Osteoblast (primary cell): ENCODE results near the gene HK2. TPM values are rescaled to one million over a fixed set of nuclear protein-coding genes. Genes with fewer than 3 reads are reported as not detected.

ENCODE experiments used
- DNase-seq: peaks from one replicate; pipeline ENCODE4 v3.0.0; 2011; ENCODE audit warnings: low spot score, mixed read lengths; ENCODE audit not compliant: insufficient read length; ENCODE audit errors: missing footprints
- H2AFZ ChIP-seq: 2 replicates; pipeline ENCODE4 v1.6.0; 2011; ENCODE audit warnings: mild to moderate bottlenecking, low read length
- H3K27ac ChIP-seq: 2 replicates; pipeline ENCODE4 v1.5.1; 2011; ENCODE audit warnings: mild to moderate bottlenecking, low read depth, low read length, moderate library complexity
- H3K27me3 ChIP-seq: 2 replicates; pipeline ENCODE4 v1.6.0; 2012; ENCODE audit warnings: mild to moderate bottlenecking, control low read depth, inconsistent platforms, low read length, moderate library complexity; ENCODE audit not compliant: insufficient read depth
- H3K36me3 ChIP-seq: 2 replicates; pipeline ENCODE4 v1.5.1; 2011; ENCODE audit warnings: mild to moderate bottlenecking, low read length, control low read depth, moderate library complexity; ENCODE audit not compliant: insufficient read depth
- H3K4me1 ChIP-seq: 2 replicates; pipeline ENCODE4 v1.5.1; 2011; ENCODE audit warnings: mild to moderate bottlenecking, low read length, control low read depth, moderate library complexity; ENCODE audit not compliant: insufficient read depth
- H3K4me2 ChIP-seq: 2 replicates; pipeline ENCODE4 v1.6.0; 2011; ENCODE audit warnings: mild to moderate bottlenecking, low read length; ENCODE audit not compliant: insufficient read depth
- H3K4me3 ChIP-seq: fragments of 200-600 bp; sonication (generic); 3 replicates; pipeline ENCODE4 v1.5.1; 2012; ENCODE audit warnings: mild to moderate bottlenecking, low read length, inconsistent platforms; ENCODE audit not compliant: insufficient read depth
- H3K79me2 ChIP-seq: 2 replicates; pipeline ENCODE4 v1.6.0; 2012; ENCODE audit warnings: mild to moderate bottlenecking, low read length, control low read depth, inconsistent platforms; ENCODE audit not compliant: insufficient read depth
- H3K9me3 ChIP-seq: 2 replicates; pipeline ENCODE4 v1.5.1; 2011; ENCODE audit warnings: low read depth, low read length, control low read depth
- H4K20me1 ChIP-seq: 2 replicates; pipeline ENCODE4 v1.6.0; 2012; ENCODE audit warnings: mild to moderate bottlenecking, low read length, control low read depth; ENCODE audit not compliant: insufficient read depth
- total RNA-seq: library from RNA; depleted of rRNA; stranded (reverse); fragments of >200 nt; gene quantifications from 2 replicates; pipeline ENCODE4 v1.2.3, GENCODE V29; 2012
- TF ChIP-seq, protein P1 (sequence below): IDR thresholded peaks from 2 replicates; pipeline ENCODE4 v1.5.1; 2011; ENCODE audit warnings: mild to moderate bottlenecking, low read depth, low read length, moderate library complexity; ENCODE audit errors: extremely low read depth

The HK2 gene
- total RNA-seq, 1 donor: 76.4 TPM

GRCh38 chr2:74910245-74910644 lies 76.3 kb downstream of the HK2 start:
- no peak for DNase-seq
- Histone ChIP-seq H3K27me3 (peaks cover 3% of the 10 kb centered on the region), H4K20me1 (no peaks in the 10 kb centered on the region), H3K4me2 (no peak overlapping the region), H3K27ac (no peak overlapping the region), H3K9me3 (no peaks in the 10 kb centered on the region), H3K36me3 (no peaks in the 10 kb centered on the region), H2AFZ (no peak overlapping the region), H3K4me1 (no peaks in the 10 kb centered on the region), H3K4me3 (no peak overlapping the region), H3K79me2 (no peaks in the 10 kb centered on the region)
- TF ChIP-seq, protein P1, sequence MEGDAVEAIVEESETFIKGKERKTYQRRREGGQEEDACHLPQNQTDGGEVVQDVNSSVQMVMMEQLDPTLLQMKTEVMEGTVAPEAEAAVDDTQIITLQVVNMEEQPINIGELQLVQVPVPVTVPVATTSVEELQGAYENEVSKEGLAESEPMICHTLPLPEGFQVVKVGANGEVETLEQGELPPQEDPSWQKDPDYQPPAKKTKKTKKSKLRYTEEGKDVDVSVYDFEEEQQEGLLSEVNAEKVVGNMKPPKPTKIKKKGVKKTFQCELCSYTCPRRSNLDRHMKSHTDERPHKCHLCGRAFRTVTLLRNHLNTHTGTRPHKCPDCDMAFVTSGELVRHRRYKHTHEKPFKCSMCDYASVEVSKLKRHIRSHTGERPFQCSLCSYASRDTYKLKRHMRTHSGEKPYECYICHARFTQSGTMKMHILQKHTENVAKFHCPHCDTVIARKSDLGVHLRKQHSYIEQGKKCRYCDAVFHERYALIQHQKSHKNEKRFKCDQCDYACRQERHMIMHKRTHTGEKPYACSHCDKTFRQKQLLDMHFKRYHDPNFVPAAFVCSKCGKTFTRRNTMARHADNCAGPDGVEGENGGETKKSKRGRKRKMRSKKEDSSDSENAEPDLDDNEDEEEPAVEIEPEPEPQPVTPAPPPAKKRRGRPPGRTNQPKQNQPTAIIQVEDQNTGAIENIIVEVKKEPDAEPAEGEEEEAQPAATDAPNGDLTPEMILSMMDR: no peak

- Histone ChIP-seq H3K27me3 (peaks cover 3% of the 10 kb centered on the region), H3K36me3 (no peaks in the 10 kb centered on the region), H3K27ac (no peak overlapping the region), H2AFZ (no peak overlapping the region), H3K9me3 (no peaks in the 10 kb centered on the region), H4K20me1 (no peaks in the 10 kb centered on the region), H3K4me3 (no peak overlapping the region), H3K4me2 (no peak overlapping the region), H3K4me1 (peaks cover 3% of the 10 kb centered on the region), H3K79me2 (no peaks in the 10 kb centered on the region)
- DNase-seq: no peak
- TF ChIP-seq, protein P1: no peak
Measured at GRCh38 chr2:74911061-74911460, 77.1 kb downstream of the HK2 start.

DNA sequence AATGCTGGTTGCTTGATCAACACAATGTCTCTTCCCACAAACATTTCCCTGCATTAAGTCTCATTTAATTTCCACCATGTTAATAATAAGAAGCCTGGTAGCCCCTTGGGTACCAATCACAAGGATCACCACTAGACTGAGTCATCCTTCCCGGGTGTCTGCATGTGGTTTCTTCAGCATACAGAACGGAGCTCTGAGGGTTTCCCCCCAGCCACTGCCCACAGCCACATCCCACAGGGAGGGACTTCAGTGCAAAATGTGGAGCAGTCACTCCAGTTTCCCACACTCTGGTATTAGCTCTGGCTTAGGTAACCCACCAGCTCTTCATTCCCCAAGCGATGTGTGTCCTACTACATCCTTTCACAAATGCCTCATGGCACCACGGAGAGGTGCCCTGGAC lies 81.8 kb downstream of the HK2 start:
- Histone ChIP-seq H3K4me1 (peaks cover 6% of the 10 kb centered on the region), H3K36me3 (no peaks in the 10 kb centered on the region), H3K4me3 (no peak overlapping the region), H3K9me3 (no peaks in the 10 kb centered on the region), H3K27me3 (no peaks in the 10 kb centered on the region), H2AFZ (no peak overlapping the region), H3K27ac (no peak overlapping the region), H3K79me2 (no peaks in the 10 kb centered on the region), H3K4me2 (no peak overlapping the region), H4K20me1 (no peaks in the 10 kb centered on the region)
- TF ChIP-seq, protein P1: no peak
- DNase-seq: peak; percentile 87

GRCh38 chr2:74916394-74916793 lies 82.5 kb downstream of the HK2 start:
- no peaks in the 10 kb centered on the region for H3K9me3 ChIP-seq
- TF ChIP-seq, protein P1: no peak
- no peak for DNase-seq
- no peak overlapping the region for H3K4me2 ChIP-seq
- H4K20me1 ChIP-seq: no peaks in the 10 kb centered on the region
- no peaks in the 10 kb centered on the region for H3K79me2 ChIP-seq
- no peaks in the 10 kb centered on the region for H3K27me3 ChIP-seq
- H2AFZ ChIP-seq: no peak overlapping the region
- H3K4me1 ChIP-seq: peaks cover 6% of the 10 kb centered on the region
- H3K4me3 ChIP-seq: no peak overlapping the region
- no peak overlapping the region for H3K27ac ChIP-seq
- no peaks in the 10 kb centered on the region for H3K36me3 ChIP-seq
